Tibial nerve (tissue), 4 donors: ENCODE measurements around the gene KCNA2.

Experiments used
- CTCF ChIP-seq, 5 experiments: fragments of 200-600 bp in 3 of 5; fragments of 450-650 bp in 2 of 5; sonication (generic) in 3 of 5; IDR thresholded peaks; one replicate each; pipeline ENCODE4 v1.5.1; 2016 to 2019; ENCODE audit warnings: antibody characterized with exemption in 5 of 5, mild to moderate bottlenecking in 3 of 5, moderate library complexity in 2 of 5
- EP300 ChIP-seq, 2 donors: sonication (generic); formaldehyde crosslinking; IDR thresholded peaks; one replicate each; pipeline ENCODE4 v1.6.1; 2017; ENCODE audit warnings: antibody characterized with exemption in 2 of 2, mild to moderate bottlenecking in 1 of 2
- POLR2A ChIP-seq, 2 donors: fragments of 450-650 bp; IDR thresholded peaks; one replicate each; pipeline ENCODE4 v1.6.1; 2017; ENCODE audit warnings: antibody characterized with exemption in 2 of 2, mild to moderate bottlenecking in 2 of 2, moderate library complexity in 2 of 2

- TF ChIP-seq EP300 (IDR thresholded peaks at IDR 0.05) (peak in 1 of 2 donors; percentile 34), CTCF (IDR thresholded peaks at IDR 0.05) (no peak), POLR2A (IDR thresholded peaks at IDR 0.05) (no peak)
These were observed 3.7 kb downstream of the KCNA2 start for GRCh38 chr1:110602466-110602865.
